GM10248 (cell line): ENCODE measurements around the gene WDR55.
A peak's percentile ranks its signal among the peaks of the same experiment; 100 is the strongest.

ENCODE experiments used
- CTCF ChIA-PET: fragments of 300-600 bp; sonication (Branson Sonifier 250); formaldehyde crosslinking; extraction: SDS; loops from one replicate; lab custom pipeline; 2021; ENCODE audit warnings: antibody characterized with exemption; lab: Yijun Ruan, JAX
- POLR2A ChIA-PET: fragments of 350-650 bp; sonication (Branson Sonifier 250); formaldehyde crosslinking; extraction: SDS; loops from one replicate; lab custom pipeline; 2020; ENCODE audit warnings: antibody characterized with exemption; lab: Yijun Ruan, JAX
- DNase-seq: peaks from one replicate; pipeline ENCODE4 v3.0.0; 2012; ENCODE audit errors: extremely low spot score
- TF ChIP-seq, protein P1 (sequence below): IDR thresholded peaks from 2 replicates; pipeline ENCODE4 v1.5.1; 2012; ENCODE audit warnings: mild to moderate bottlenecking, low read depth; ENCODE audit errors: extremely low read depth, missing control alignments, control extremely low read depth

The WDR55 gene

DNA sequence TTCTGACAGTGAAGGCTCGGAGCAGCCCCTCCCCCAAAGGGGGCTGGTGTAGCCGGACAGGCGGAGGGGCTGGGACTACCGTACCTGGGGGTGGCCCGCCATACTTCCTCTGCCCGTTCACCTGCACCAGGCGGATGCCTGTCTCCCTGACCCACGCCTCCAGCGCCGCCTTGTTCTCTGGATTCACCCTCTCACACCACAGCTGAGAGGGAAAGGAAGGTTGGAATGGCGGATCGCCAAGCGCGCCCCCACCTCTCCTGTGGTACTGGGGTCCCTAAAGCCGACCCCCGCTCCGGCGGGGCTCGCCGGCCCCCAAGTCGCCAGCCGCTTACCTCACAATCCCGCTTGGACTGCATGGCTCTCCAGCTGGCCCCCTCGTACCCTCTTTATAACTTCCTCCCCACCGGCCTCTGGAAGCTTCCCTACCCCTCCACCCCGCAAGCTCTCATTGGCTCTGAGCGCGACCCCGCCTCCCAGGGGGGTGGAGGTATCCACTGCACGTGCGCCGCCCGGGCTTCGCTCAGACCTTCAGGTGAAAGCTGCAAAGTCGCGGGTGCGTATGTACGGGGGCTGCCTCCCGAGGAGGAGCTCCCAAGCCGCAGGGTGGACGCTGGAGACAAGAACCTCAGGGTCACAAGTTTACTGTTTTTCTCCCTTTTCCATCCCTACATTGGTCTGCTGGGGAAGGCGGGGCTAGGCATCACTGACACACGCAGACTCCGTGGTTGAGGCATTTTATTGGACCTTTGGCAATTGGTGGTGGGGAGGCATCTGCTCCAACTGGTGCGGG lies 8.7 kb downstream of the WDR55 start, which contains the start of gene DND1:
Gene DND1 (minus strand): TSS at position 390 of the 790 bp plus-strand sequence. CDS start 34 bp downstream, at position 356.
- ChIA-PET POLR2A (no interaction called here), CTCF (interaction anchor here (1.3 kb wide), 1 partner anchor 35 kb away, joined by 3 read pairs; no protein-coding TSS in a partner anchor)
- TF ChIP-seq, protein P1, sequence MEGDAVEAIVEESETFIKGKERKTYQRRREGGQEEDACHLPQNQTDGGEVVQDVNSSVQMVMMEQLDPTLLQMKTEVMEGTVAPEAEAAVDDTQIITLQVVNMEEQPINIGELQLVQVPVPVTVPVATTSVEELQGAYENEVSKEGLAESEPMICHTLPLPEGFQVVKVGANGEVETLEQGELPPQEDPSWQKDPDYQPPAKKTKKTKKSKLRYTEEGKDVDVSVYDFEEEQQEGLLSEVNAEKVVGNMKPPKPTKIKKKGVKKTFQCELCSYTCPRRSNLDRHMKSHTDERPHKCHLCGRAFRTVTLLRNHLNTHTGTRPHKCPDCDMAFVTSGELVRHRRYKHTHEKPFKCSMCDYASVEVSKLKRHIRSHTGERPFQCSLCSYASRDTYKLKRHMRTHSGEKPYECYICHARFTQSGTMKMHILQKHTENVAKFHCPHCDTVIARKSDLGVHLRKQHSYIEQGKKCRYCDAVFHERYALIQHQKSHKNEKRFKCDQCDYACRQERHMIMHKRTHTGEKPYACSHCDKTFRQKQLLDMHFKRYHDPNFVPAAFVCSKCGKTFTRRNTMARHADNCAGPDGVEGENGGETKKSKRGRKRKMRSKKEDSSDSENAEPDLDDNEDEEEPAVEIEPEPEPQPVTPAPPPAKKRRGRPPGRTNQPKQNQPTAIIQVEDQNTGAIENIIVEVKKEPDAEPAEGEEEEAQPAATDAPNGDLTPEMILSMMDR, result no peak
- DNase-seq, result no peak

DNA sequence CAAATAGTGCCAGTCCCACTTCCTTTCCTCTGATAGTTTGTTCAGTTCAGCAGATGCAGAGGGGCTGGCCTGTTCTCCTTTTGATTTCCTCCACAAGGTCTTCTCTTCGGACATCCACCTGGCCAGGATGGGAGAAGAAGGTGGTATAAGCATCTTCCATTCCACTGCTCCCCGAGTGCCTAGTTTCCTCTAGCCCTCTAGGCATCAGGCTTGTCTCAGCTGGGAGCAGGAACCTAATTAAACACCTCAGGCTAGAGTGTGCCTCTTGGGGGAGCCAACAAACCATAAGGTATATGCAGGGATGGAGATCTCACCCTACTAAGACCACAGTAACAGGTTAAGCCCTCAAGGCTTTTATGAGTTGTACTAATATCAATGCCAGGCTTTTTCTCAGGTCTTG lies 9.5 kb downstream of the WDR55 start:
- DNase-seq, result no peak
- POLR2A ChIA-PET, result interaction anchor here (0.7 to 1.6 kb wide), 3 partner anchors 9 to 273 kb away, joined by 4 to 5 read pairs (median 5); partner anchors contain the start of genes ANKHD1, IK and NDUFA2
- CTCF ChIA-PET, result interaction anchor here (0.9 to 1.5 kb wide), 5 partner anchors 10 to 35 kb away, joined by 3 to 4 read pairs (median 3); no protein-coding TSS in a partner anchor

DNA sequence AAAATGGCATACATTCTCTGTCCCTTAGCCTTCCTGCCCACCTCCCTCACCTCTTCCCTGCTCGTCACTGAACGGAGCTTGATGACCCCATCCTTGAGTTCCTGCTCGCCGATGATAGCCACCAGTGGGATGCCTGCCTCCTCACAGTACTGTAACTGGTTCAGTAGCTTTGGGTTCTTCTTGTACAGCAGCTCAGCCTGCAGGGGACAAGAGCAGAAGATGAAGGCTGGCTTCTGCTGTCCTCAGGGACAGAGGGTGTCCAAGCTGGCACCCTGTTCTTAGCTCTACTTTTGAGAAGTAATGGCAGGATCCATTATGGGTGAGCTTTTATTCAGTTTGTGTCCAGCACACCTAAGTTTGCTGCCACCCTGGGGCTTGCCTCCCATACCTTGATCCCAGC lies 9.9 kb downstream of the WDR55 start:
- no peak for DNase-seq
- TF ChIP-seq, protein P1, result no peak
- POLR2A ChIA-PET, result interaction anchor here (0.7 to 1.6 kb wide), 4 partner anchors 9 to 273 kb away, joined by 4 to 5 read pairs (median 4); partner anchors contain the start of genes ANKHD1, HARS1, HARS2 and IK
- CTCF ChIA-PET, result interaction anchor here (0.7 to 1.5 kb wide), 6 partner anchors 10 to 32 kb away, joined by 3 to 4 read pairs (median 3); partner anchors contain the start of genes IK and NDUFA2

More for the DNA sequence above, 9.5 kb downstream of the WDR55 start:
- TF ChIP-seq, protein P1, result no peak

DNA sequence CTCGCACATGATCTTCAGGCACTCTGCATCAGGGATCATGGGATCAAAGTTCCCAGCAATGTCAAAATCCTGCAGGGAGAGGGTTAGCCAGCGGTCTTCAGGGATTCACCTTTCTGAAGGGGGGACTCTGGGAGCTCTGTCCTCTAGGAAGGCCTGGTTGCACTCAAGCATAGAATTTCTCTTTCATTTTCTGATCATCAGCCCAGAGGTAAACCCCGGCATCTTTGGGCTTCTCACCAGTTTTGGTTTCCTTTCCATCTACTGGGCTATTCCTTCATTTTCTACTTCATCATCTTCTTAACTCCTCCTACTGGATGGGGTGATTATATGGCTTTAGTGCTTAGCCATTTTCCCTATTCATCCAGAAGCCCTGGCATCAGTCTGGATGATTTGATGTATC lies 13.2 kb downstream of the WDR55 start:
- ChIA-PET CTCF (interaction anchor here (1.2 to 1.3 kb wide), 2 partner anchors 11 to 20 kb away, joined by 3 read pairs; no protein-coding TSS in a partner anchor), POLR2A (no interaction called here)
- peak; percentile 43 for DNase-seq
- TF ChIP-seq, protein P1, result no peak

DNA sequence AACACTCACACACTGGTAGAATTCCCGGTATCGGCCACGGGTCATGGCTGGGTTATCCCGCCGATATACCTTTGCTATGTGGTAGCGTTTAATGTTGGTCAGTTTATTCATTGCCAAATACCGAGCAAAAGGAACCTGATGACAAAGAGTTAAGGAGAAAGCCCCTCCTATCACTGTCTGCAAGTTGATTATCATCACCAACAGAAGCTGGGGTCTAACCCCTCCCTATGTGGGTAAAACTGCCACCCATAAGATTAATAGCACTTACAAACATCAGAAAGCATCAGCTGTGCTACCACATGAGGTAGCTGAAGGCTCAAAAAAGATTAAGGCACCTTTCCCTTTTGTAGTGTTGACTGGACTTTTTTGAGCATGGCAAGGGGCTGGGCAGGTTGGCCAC lies 14.3 kb downstream of the WDR55 start:
- CTCF ChIA-PET, result interaction anchor here (1.0 kb wide), 1 partner anchor 278 kb away, joined by 3 read pairs; the partner anchor contains the start of gene ANKHD1
- POLR2A ChIA-PET, result interaction anchor here (0.5 kb wide), 1 partner anchor 8 kb away, joined by 4 read pairs; no protein-coding TSS in a partner anchor
- TF ChIP-seq, protein P1, result no peak
- no peak for DNase-seq

DNA sequence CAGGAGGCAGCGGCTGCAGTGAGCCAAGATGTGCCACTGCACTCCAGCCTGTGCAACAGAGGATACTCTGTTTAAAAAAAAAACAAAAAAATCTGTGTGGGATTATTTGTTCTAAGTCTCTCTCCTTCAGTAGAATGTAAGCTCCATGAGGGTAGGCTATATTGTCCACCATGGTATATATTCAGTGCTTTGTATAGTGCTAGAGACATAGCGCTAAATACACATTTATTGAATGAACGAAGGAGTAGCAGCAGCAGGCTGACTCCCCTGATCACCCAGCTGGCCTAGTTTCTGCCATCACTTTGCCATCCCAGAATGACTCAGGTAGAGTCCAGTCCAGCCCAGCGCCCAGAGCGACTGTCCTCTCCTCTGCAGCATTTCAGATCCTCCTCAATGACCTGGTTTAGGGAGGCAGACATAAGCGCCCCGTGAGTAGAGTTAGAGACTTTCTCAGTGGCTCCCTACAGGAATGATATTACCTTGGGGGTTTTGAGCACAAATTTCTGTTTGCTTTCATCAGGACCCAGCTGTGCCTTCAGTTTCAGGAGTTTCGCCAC lies 25.8 kb downstream of the WDR55 start:
- no peak for DNase-seq
- ChIA-PET POLR2A (interaction anchor here (0.6 to 1.6 kb wide), 9 partner anchors 10 to 332 kb away, joined by 3 to 12 read pairs (median 4); partner anchors contain the start of genes IK, NDUFA2 and ZMAT2), CTCF (interaction anchor here (0.8 to 1.5 kb wide), 7 partner anchors 9 to 327 kb away, joined by 3 to 6 read pairs (median 3); no protein-coding TSS in a partner anchor)
- TF ChIP-seq, protein P1, result no peak
